Measurements from ENCODE around the gene PRRX2. TPM values are rescaled to one million over a fixed set of nuclear protein-coding genes. Genes with fewer than 3 reads are reported as not detected.

The PRRX2 gene
- total RNA-seq, 6 donors from 2014 or later = 0.61 to 5.8 (median 1.3) TPM; not detected in 3

GRCh38 chr9:129770741-129771140 lies 105.3 kb downstream of the PRRX2 start:
- H3K27ac ChIP-seq = no peak overlapping the region
- ATAC-seq (ENCODE audit: low FRiP score in 2 of 2) (no peak), DNase-seq (no peak)
- TF ChIP-seq EP300 (IDR thresholded peaks at IDR 0.05) (no peak), POLR2AphosphoS5 (IDR thresholded peaks at IDR 0.05) (no peak), POLR2A (IDR thresholded peaks at IDR 0.05) (no peak), CTCF (IDR thresholded peaks at IDR 0.05) (no peak)
- H3K27me3 ChIP-seq = no peaks in the 10 kb centered on the region
- H3K4me3 ChIP-seq = no peak overlapping the region
- 76 to 88% methylated on average over 5 of the region's 5 CpGs for WGBS, 2 donors
- H3K9me3 ChIP-seq = no peaks in the 10 kb centered on the region
- H3K4me1 ChIP-seq = peaks cover 0 to 4% (median 0%) of the 10 kb centered on the region in 4 donors
- H3K36me3 ChIP-seq = no peaks in the 10 kb centered on the region

Other genes starting within 250 kb of the PRRX2 start
- not detected for gene C9orf50, start 44.5 kb upstream of the PRRX2 start, total RNA-seq
- 10 to 100 TPM; 15.0 to 37.7 (median 23.6) TPM for gene NTMT1, start 39.5 kb upstream of the PRRX2 start, total RNA-seq
- 10 to 100 TPM; 15.4 to 51.3 (median 21.9) TPM for gene ASB6, start 23.5 kb upstream of the PRRX2 start, total RNA-seq
- gene PTGES, start 87.4 kb downstream of the PRRX2 start, total RNA-seq = 1 to 10 TPM in 5 of 6 donors, under 1 TPM in 1; 0.76 to 4.2 (median 2.5) TPM
- 10 to 100 TPM; 13.0 to 37.4 (median 25.0) TPM for gene TOR1B, start 137.5 kb downstream of the PRRX2 start, total RNA-seq
- 10 to 100 TPM; 15.6 to 56.5 (median 34.7) TPM for gene TOR1A, start 158.5 kb downstream of the PRRX2 start, total RNA-seq
- 10 to 100 TPM; 17.8 to 66.6 (median 36.5) TPM for gene C9orf78, start 169.6 kb downstream of the PRRX2 start, total RNA-seq
- 10 to 100 TPM; 17.3 to 75.4 (median 26.2) TPM for gene USP20, start 169.8 kb downstream of the PRRX2 start, total RNA-seq

All from upper lobe of left lung (tissue), 6 donors.